Mucosa of rectum (tissue), 2 donors: Measurements from ENCODE around the gene RUNX1.

Experiments
- H3K27ac ChIP-seq, 2 donors: one replicate each; pipeline ENCODE4 v1.7.0; 2013; ENCODE audit warnings: inconsistent platforms in 2 of 2, low read depth in 2 of 2, low read length in 2 of 2
- H3K27me3 ChIP-seq, 2 donors: one replicate each; pipeline ENCODE4 v1.7.0; 2013; ENCODE audit warnings: low read length in 2 of 2; ENCODE audit not compliant: control insufficient read depth in 2 of 2, insufficient read depth in 2 of 2
- H3K36me3 ChIP-seq, 2 donors: one replicate each; pipeline ENCODE4 v1.7.0; 2013; ENCODE audit warnings: low read length in 2 of 2; ENCODE audit not compliant: control insufficient read depth in 2 of 2, insufficient read depth in 2 of 2
- H3K4me1 ChIP-seq, 2 donors: one replicate each; pipeline ENCODE4 v1.7.0; 2013; ENCODE audit warnings: low read length in 2 of 2, mild to moderate bottlenecking in 1 of 2; ENCODE audit not compliant: control insufficient read depth in 2 of 2, insufficient read depth in 2 of 2
- H3K4me3 ChIP-seq, 2 donors: one replicate each; pipeline ENCODE4 v1.7.0; 2013; ENCODE audit warnings: low read length in 2 of 2
- H3K9ac ChIP-seq, 2 donors: one replicate each; pipeline ENCODE4 v1.7.0; 2013; ENCODE audit warnings: low read length in 2 of 2, low read depth in 1 of 2, mild to moderate bottlenecking in 1 of 2
- H3K9me3 ChIP-seq, 2 donors: one replicate each; pipeline ENCODE4 v1.7.0; 2013; ENCODE audit warnings: low read length in 2 of 2; ENCODE audit not compliant: control insufficient read depth in 2 of 2
- donor health status: healthy.
- donor health status: Normal muscosa, but diverticular disease.

Gene RUNX1

DNA sequence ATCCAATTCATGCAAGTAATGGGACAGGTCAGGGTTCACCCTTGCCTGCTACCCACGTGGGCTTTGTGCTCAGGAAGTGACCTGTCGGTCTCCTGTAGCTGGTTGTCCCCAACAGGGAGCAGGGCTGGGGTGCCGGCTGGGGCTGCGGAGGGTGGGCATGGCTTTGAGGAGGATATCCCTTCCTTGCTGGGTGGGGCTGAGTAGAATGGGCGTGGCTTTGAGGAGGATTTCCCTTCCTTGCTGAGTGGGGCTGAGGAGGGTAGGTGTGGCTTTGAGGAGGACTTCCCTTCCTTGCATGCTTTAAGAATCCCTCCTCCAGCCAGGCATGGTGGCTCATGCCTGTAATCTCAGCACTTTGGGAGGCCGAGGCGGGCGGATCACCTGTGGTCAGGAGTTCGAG lies 229.1 kb downstream of the RUNX1 start:
- no peak overlapping the region for H3K27ac ChIP-seq
- no peak overlapping the region for H3K4me3 ChIP-seq
- no peaks in the 10 kb centered on the region for H3K27me3 ChIP-seq
- H3K4me1 ChIP-seq: peaks cover 5 to 18% of the 10 kb centered on the region in 2 donors
- peaks cover 10 to 16% of the 10 kb centered on the region in 2 donors for H3K36me3 ChIP-seq
- H3K9ac ChIP-seq: no peak overlapping the region
- H3K9me3 ChIP-seq: no peaks in the 10 kb centered on the region

DNA sequence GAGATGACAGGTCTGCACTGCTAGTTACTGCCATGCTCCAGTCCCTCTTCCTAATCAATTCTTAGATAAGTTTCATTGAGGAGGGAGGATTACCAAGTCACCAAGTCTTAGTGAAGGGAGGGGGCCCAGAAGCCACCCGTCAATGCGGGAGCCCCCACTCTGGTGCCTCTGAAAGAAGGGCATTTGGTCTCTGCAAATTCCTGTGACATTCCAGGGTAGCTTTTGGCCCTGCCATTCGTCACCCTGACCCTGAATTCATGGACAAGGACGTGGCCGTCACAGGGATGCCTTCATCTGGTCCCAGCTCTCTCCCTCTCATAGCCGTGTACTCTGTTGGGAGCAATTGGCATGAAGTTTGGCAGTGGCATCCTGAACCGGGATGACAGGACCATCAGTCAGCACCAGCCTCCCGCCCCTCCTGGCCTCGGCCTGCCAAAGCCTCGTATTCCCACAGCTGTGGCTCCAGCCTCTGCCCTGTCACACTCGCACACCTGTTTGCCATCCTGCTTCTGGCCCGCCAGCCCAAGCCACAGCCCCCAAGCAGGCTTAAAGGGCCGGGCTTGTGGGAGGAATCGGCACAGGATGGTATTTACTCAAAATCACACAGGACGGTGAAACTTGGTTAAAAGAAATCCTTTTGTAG lies 229.6 kb downstream of the RUNX1 start:
- Histone ChIP-seq H3K4me3 (no peak overlapping the region), H3K9ac (no peak overlapping the region), H3K27ac (no peak overlapping the region), H3K4me1 (peaks cover 5 to 18% of the 10 kb centered on the region in 2 donors), H3K36me3 (peaks cover 8 to 16% of the 10 kb centered on the region in 2 donors), H3K27me3 (no peaks in the 10 kb centered on the region), H3K9me3 (no peaks in the 10 kb centered on the region)

DNA sequence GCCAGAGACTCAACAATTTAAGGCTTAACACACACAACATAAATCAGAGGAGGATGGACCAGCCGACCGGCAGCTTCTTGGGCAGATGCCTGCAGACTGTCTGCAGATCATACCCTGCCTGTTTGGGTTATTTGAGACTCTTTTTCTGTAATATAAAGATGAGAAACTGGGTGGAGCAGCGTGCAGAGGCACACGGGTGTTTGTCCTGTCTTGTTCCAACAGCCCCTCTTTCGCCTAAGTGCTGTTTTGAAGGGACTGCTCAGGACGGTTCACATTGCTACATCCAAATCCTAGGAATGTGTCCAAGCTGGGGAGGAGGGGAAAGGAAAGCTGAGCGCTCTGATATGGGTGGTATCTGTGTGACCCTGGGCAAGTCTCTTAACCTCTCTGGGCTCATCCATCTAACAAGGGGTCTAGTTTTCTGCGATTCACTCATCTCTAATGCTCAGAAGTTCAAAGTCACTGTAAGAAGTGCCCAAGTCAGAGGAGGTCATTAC lies 230.4 kb downstream of the RUNX1 start:
- Histone ChIP-seq H3K4me3 (no peak overlapping the region), H3K9ac (no peak overlapping the region), H3K36me3 (peaks cover 8 to 16% of the 10 kb centered on the region in 2 donors), H3K27me3 (no peaks in the 10 kb centered on the region), H3K9me3 (no peaks in the 10 kb centered on the region), H3K4me1 (peaks cover 5 to 18% of the 10 kb centered on the region in 2 donors), H3K27ac (no peak overlapping the region)

DNA sequence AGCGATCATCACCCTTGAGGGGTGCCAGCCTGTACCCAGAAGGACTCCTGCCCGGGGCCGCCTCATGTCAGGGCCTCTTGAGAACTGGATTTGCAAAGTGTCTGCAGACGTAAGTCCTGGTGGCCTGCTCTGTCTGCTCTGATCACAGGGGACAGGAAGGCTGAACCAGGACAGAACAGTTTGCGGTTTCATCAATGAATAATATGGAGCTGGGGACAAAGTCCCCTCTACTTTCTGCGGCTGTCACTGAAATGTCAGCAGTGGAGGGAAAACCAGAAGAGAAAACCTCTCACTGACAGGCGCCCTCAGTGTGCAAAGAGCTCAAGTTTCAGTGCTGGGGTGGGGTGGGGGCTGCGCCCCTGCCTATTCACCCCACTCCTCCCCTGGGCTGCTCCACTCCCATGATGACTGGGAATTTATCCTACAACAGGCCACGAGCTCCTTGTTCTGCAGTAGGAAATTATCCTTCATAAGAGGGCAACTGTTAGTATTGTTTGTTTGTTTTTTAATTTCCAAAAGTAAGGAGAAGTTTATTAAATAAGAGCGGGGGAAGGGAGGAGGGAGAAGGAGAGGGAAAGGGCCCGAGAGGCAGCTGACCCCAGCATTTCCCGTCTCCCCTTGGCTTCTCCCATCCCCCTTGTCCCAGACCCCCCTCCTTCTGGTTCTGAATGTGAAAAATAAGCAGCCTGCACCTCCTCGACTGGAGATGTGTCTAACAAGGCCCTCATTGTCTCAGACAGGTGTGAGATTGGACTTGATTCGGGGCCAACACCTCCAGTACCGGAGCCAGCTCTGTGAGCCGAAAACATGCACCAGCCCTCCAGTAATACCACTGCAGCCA lies 231.1 kb downstream of the RUNX1 start:
- H3K36me3 ChIP-seq: peaks cover 8 to 20% of the 10 kb centered on the region in 2 donors

DNA sequence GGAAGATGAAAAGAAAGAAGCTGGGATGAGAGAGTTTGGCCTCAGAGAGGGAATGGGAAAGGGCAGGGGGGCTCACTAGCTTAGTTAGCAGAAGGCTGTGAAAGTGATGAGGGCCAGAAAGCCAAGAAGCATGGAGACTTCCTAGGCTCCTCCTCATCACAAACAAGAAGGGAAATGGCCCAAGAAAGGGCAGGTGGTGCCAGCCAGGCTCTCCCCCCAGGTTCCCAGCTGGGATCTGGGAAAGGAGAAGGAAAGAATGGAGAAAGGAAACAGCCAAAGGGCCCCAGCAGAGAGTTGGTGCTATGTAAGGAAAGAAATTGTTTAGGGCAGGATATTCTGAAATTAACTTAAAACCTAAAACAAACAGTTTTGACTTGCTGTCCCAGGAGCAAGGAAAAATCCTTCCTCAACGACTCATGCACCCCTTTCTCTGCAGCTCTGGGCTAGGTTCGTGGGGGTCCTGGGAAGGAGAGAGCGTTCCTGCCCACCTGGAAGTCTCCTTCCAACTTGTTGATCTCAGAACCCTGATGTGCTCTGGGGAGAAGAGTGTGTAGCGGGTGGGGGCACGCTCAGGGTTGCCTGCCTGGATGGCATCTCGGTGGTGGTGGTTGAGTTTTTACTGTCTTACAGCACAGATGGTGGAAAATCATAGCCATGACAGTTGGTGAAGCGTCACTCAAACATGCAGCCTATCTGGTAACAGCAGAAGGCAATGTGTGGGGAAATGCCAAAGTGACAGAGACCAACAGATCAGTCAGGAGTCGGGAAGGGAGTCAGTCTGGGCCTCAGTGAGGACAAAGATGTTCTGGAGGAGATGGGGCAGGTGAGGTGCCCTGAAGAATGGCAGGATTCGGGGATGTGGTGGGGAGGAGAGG lies 233.0 kb downstream of the RUNX1 start:
- Histone ChIP-seq H3K27me3 (no peaks in the 10 kb centered on the region), H3K9ac (no peak overlapping the region), H3K36me3 (peaks cover 7 to 19% of the 10 kb centered on the region in 2 donors), H3K4me1 (peaks cover 5 to 17% of the 10 kb centered on the region in 2 donors), H3K9me3 (no peaks in the 10 kb centered on the region), H3K27ac (no peak overlapping the region), H3K4me3 (no peak overlapping the region)

More for the DNA sequence above, 231.1 kb downstream of the RUNX1 start:
- no peak overlapping the region for H3K27ac ChIP-seq
- no peaks in the 10 kb centered on the region for H3K9me3 ChIP-seq
- H3K4me3 ChIP-seq: no peak overlapping the region
- no peaks in the 10 kb centered on the region for H3K27me3 ChIP-seq
- peaks cover 5 to 17% of the 10 kb centered on the region in 2 donors for H3K4me1 ChIP-seq
- H3K9ac ChIP-seq: no peak overlapping the region

DNA sequence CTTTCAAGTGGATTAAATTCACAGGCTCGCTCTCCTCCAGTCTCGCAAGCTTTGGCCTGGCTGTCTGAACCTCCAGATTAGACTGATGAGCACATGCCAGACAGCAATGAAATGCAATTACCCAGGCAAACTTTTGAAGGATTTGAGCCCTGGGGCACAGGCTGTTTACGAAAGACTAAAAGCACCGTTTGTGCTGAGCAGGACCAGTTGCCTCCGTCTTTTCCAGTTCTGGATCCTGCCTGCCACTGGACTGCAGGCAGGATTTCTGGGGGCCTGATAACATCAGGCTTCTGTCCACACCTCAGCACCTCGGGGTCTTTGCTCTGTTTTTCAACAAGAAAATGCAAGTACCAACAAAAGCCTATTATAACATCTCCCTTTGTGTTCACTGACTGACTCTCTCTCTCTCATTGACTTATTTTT lies 234.6 kb downstream of the RUNX1 start:
- H3K4me1 ChIP-seq: peaks cover 5 to 17% of the 10 kb centered on the region in 2 donors
- H3K9me3 ChIP-seq: no peaks in the 10 kb centered on the region
- no peaks in the 10 kb centered on the region for H3K27me3 ChIP-seq
- H3K36me3 ChIP-seq: peaks cover 11% of the 10 kb centered on the region in 2 donors
- H3K27ac ChIP-seq: no peak overlapping the region
- no peak overlapping the region for H3K4me3 ChIP-seq
- no peak overlapping the region for H3K9ac ChIP-seq

DNA sequence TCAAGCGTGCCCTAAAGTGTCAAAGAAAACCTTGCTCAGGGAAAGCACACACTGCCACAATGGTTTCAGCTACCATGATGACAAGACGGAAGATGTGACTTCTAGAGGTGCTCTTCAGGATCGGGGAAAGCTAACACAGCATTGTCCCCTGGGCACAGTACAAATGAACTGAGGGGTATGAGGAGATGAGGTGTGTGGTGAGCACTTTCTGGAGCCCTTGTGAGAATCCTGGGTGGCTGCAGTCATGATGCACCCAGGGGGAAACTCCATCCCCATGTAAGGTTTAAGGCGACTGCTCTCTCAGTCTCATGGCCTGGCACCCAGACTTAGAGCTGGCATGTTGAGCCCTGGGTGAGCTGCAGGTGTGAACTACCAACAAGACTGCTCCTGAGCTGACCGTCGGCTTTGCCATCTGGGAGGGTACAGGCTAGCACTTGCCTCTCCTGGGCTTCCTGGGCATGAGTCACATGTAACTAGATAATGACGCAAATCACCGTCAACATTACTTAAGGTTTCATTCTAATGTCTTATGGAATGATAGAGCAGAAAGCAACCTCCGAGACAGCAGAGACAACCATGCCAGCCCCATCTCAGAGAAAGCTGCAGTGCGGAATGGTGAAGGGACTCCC lies 235.7 kb downstream of the RUNX1 start:
- Histone ChIP-seq H3K36me3 (peaks cover 18 to 19% of the 10 kb centered on the region in 2 donors), H3K4me3 (no peak overlapping the region), H3K4me1 (peaks cover 4 to 10% of the 10 kb centered on the region in 2 donors), H3K27me3 (no peaks in the 10 kb centered on the region), H3K9ac (no peak overlapping the region), H3K9me3 (no peaks in the 10 kb centered on the region), H3K27ac (no peak overlapping the region)

DNA sequence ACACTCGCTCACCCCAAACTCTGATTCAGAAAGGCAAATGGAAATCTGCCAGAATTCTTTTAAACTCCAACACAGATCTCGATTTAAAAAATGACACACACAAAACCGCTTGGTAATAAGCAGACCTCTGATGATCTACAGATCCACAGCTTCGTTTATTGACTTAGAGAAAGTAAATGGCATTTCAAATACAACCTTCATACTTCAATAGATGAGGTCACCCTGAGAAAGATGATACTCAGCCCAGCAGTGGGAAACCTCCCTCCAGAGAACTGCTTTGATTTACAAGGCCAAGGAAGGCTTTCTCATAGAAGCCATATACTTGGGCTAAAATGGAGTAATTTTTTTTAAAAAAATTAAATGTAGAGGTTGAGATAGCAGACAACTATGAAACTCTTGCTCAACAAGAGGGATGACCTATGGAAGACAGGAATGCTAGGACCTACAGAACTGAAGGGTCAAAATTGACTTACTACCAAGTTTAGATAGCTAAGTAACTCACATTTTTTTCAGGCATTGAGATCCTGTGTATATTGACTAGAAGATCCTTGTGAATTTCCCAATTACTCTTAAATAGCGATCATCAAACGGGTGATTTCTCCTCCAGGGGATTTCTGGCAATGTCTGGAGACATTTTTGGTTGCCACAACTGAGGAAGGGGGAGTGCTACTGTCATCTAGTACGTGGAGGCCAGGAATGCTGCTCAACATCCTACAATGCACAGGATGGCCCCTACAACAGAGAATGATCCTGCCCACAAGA lies 236.4 kb downstream of the RUNX1 start:
- Histone ChIP-seq H3K4me1 (peaks cover 0 to 9% of the 10 kb centered on the region in 2 donors), H3K9ac (no peak overlapping the region), H3K9me3 (no peaks in the 10 kb centered on the region), H3K27ac (no peak overlapping the region), H3K36me3 (peaks cover 20 to 24% of the 10 kb centered on the region in 2 donors), H3K27me3 (no peaks in the 10 kb centered on the region), H3K4me3 (no peak overlapping the region)

DNA sequence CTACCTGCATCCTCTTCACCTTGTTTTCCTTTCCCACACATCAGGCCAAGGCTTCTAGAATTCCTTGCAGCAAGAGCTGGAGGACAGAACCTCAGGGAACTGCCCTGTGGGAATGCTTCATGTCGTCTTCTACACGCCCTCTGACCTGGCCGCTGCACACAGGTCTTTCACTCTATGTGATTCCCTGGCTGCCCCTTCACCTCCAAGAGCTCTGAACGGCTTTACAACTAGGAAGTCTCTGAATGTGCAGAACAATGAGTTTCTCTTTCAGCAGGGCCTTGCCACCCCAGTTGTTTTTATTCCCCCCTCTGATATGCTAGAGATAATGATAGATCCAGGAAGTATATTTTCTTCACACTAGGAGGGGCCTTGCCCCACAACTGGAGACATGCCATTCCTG lies 237.7 kb downstream of the RUNX1 start:
- Histone ChIP-seq H3K27me3 (no peaks in the 10 kb centered on the region), H3K4me1 (peaks cover 0 to 9% of the 10 kb centered on the region in 2 donors)

More for the DNA sequence above, 237.7 kb downstream of the RUNX1 start:
- Histone ChIP-seq H3K27ac (no peak overlapping the region), H3K9me3 (no peaks in the 10 kb centered on the region), H3K36me3 (peaks cover 17 to 26% of the 10 kb centered on the region in 2 donors), H3K4me3 (no peak overlapping the region), H3K9ac (no peak overlapping the region)
